Measurements from ENCODE around the gene SRRM1. TPM values are rescaled to one million over a fixed set of nuclear protein-coding genes. Genes with fewer than 3 reads are reported as not detected.

SRRM1 gene
- total and polyA plus RNA-seq, 10 of the 15 experiments (the other 5 are each of a cell fraction or from before 2014, with no cell fraction given), result 36.8 to 285 (median 126) TPM

GRCh38 chr1:24705260-24706073 lies 62.4 kb downstream of the SRRM1 start (continued):
- TF ChIP-seq PRDM15 (CRISPR knock-in tag; IDR thresholded peaks at IDR 0.05), result no peak
- peak; percentile 78 for TF ChIP-seq NFYB (IDR thresholded peaks at IDR 0.05; ENCODE audit: insufficient read depth, low read depth, low read length)
- no peak for TF ChIP-seq PAX8 (IDR thresholded peaks at IDR 0.05)
- no peak for TF ChIP-seq ATF2 (IDR thresholded peaks at IDR 0.05; ENCODE audit: low read length)
- no peak for TF ChIP-seq HDAC6 (IDR thresholded peaks at IDR 0.05; ENCODE audit: unreplicated experiment)
- TF ChIP-seq EED (IDR thresholded peaks at IDR 0.05; ENCODE audit: low read depth), result no peak
- TF ChIP-seq USF1 (IDR thresholded peaks at IDR 0.05; ENCODE audit: borderline replicate concordance, extremely low read length, insufficient read depth, low read depth, low read length), result no peak
- no peak for TF ChIP-seq CBX5 (IDR thresholded peaks at IDR 0.05; ENCODE audit: low read depth)
- no peak for TF ChIP-seq SUZ12 (IDR thresholded peaks at IDR 0.05; ENCODE audit: unreplicated experiment)
- TF ChIP-seq CREM (IDR thresholded peaks at IDR 0.05; ENCODE audit: low read depth), result no peak
- TF ChIP-seq SREBF2 (IDR thresholded peaks at IDR 0.05; ENCODE audit: low read length), result peak; percentile 67
- TF ChIP-seq RELB (IDR thresholded peaks at IDR 0.05; ENCODE audit: low read depth), result peak; percentile 28; the same call in 1 of the 2 replicates
- no peak for TF ChIP-seq RELA (IDR thresholded peaks at IDR 0.05; ENCODE audit: borderline replicate concordance, partially characterized antibody)
- TF ChIP-seq CTCF (IDR thresholded peaks at IDR 0.05 in 2 of 3, conservative IDR thresholded peaks at IDR 0.05 in 1 of 3; ENCODE audit: control insufficient read depth in 2 of 3, extremely low read depth in 1 of 3, insufficient read depth in 1 of 3, low read depth in 3 of 3, low read length in 3 of 3), result no peak
- TF ChIP-seq DPF2 (IDR thresholded peaks at IDR 0.05), result peak; percentile 26; the same call in 1 of the 2 replicates
- TF ChIP-seq HCFC1 (IDR thresholded peaks at IDR 0.05; ENCODE audit: low read length), result no peak
- no peak for TF ChIP-seq POLR2A (IDR thresholded peaks at IDR 0.05; ENCODE audit: low read depth, low read length)
- no peak for TF ChIP-seq SUPT20H (IDR thresholded peaks at IDR 0.05; ENCODE audit: borderline replicate concordance, control insufficient read depth, low read depth, low read length)
- no peak for TF ChIP-seq RAD51 (IDR thresholded peaks at IDR 0.05)
